Right atrium auricular region (tissue), 2 donors: ENCODE results near the gene FBXL19. TPM values are rescaled to one million over a fixed set of nuclear protein-coding genes. Genes with fewer than 3 reads are reported as not detected.

Experiments used
- DNase-seq: peaks from one replicate; pipeline ENCODE4 v3.0.0-alpha.2; 2019; ENCODE audit warnings: low spot score
- H3K27ac ChIP-seq, 2 donors: fragments of 200-600 bp; sonication (generic); 1 replicate in 1 of 2; 2 replicates in 1 of 2; pipeline ENCODE4 v1.5.1; 2016 to 2019
- H3K27me3 ChIP-seq, 2 donors: fragments of 200-600 bp; sonication (generic); one replicate each; pipeline versions ENCODE4 v1.5.1 to v1.6.0; 2017 to 2019
- H3K36me3 ChIP-seq: fragments of 200-600 bp; sonication (generic); one replicate; pipeline ENCODE4 v1.5.1; 2016
- H3K4me1 ChIP-seq, 2 donors: fragments of 200-600 bp; sonication (generic); one replicate each; pipeline versions ENCODE4 v1.5.1 to v1.6.0; 2017 to 2019
- H3K4me3 ChIP-seq, 2 donors: fragments of 200-600 bp; sonication (generic); 1 replicate in 1 of 2; 2 replicates in 1 of 2; pipeline ENCODE4 v1.5.1; 2017 to 2019; ENCODE audit warnings: mild to moderate bottlenecking in 1 of 2, moderate library complexity in 1 of 2
- H3K9me3 ChIP-seq, 2 donors: fragments of 200-600 bp; sonication (generic); one replicate each; pipeline ENCODE4 v1.5.1; 2019
- CTCF ChIP-seq, 2 donors: fragments of 200-600 bp; sonication (generic); IDR thresholded peaks; one replicate each; pipeline ENCODE4 v1.5.1; 2019; ENCODE audit warnings: antibody characterized with exemption in 2 of 2
- total RNA-seq, 2 donors: library from RNA; depleted of rRNA; stranded (reverse); fragments of >200 nt; gene quantifications; one replicate each; pipeline ENCODE4 v1.1.0, GENCODE V29; 2016

FBXL19 gene
- total RNA-seq, 2 donors from 2014 or later: 5.7 to 7.9 TPM

DNA sequence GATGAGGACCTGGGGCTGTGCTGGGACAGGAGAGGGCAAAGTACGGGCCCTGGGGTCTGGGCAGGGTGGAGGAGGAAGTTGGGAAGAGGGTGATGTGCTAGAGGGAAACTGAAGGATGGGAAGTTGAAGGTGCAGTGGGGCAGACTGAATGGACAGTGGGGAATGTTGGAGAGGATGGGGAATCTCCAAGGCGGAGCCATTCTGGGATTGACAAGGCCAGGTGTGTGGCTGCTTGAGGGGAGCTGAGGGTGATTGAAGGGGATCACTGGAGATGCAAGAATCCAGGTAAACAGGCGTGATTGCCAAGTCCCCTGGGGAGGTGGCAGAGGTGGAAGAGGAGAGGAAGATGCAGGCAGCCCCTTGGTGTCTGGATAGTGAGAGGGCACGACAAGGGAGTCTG, 53.1 kb downstream of the FBXL19 start:
- no peak for DNase-seq
- TF ChIP-seq CTCF (IDR thresholded peaks at IDR 0.05): no peak
- Histone ChIP-seq H3K4me3 (no peak overlapping the region), H3K27me3 (no peaks in the 10 kb centered on the region), H3K4me1 (no peaks in the 10 kb centered on the region), H3K36me3 (peaks cover 87% of the 10 kb centered on the region), H3K27ac (no peak overlapping the region), H3K9me3 (no peaks in the 10 kb centered on the region)

- peaks cover 83% of the 10 kb centered on the region for H3K36me3 ChIP-seq
Measured at GRCh38 chr16:30977502-30977901, 54.1 kb downstream of the FBXL19 start.

GRCh38 chr16:30979170-30980022, 56.0 kb downstream of the FBXL19 start:
- no peak for TF ChIP-seq CTCF (IDR thresholded peaks at IDR 0.05)
- Histone ChIP-seq H3K4me1 (no peaks in the 10 kb centered on the region), H3K27ac (no peak overlapping the region), H3K9me3 (no peaks in the 10 kb centered on the region), H3K4me3 (no peak overlapping the region), H3K36me3 (peaks cover 76% of the 10 kb centered on the region), H3K27me3 (no peaks in the 10 kb centered on the region)
- DNase-seq: no peak

More at GRCh38 chr16:30977502-30977901, 54.1 kb downstream of the FBXL19 start:
- Histone ChIP-seq H3K4me3 (no peak overlapping the region), H3K4me1 (no peaks in the 10 kb centered on the region), H3K27me3 (no peaks in the 10 kb centered on the region), H3K9me3 (no peaks in the 10 kb centered on the region), H3K27ac (no peak overlapping the region)
- no peak for DNase-seq
- no peak for TF ChIP-seq CTCF (IDR thresholded peaks at IDR 0.05)

DNA sequence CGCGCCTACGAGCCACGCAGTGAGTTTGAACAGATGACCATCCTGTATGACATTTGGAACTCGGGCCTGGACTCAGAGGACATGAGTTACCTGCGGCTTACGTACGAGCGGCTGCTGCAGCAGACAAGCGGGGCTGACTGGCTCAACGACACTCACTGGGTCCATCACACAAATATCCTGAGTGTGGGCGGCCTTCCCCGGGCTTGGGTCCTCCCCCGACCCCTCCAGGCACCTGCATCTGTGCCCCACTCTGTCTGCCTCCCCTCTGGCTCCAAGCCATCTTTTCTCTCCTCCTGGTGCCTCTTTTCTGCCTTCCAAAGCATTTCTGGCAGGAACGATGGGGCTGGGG, 56.6 kb downstream of the FBXL19 start:
- no peak overlapping the region for H3K27ac ChIP-seq
- H3K4me3 ChIP-seq: no peak overlapping the region
- DNase-seq: no peak
- peaks cover 0 to 5% of the 10 kb centered on the region in 2 donors for H3K4me1 ChIP-seq
- no peak for TF ChIP-seq CTCF (IDR thresholded peaks at IDR 0.05)
- peaks cover 71% of the 10 kb centered on the region for H3K36me3 ChIP-seq
- no peaks in the 10 kb centered on the region for H3K9me3 ChIP-seq
- H3K27me3 ChIP-seq: no peaks in the 10 kb centered on the region

DNA sequence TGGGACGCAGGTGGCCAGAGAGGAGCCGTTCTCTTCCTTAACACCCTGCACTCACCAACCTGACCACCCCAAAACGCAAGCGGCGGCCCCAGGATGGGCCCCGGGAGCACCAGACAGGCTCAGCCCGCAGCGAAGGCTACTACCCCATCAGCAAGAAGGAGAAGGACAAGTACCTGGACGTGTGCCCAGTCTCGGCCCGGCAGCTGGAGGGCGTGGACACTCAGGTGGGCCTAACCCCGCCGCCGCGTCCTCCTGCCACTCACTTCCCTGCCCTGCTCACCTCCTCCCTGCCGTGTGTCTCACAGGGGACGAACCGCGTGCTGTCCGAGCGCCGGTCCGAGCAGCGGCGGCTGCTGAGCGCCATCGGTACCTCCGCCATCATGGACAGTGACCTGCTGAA, 57.1 kb downstream of the FBXL19 start:
- no peak for DNase-seq
- TF ChIP-seq CTCF (IDR thresholded peaks at IDR 0.05): no peak

DNA sequence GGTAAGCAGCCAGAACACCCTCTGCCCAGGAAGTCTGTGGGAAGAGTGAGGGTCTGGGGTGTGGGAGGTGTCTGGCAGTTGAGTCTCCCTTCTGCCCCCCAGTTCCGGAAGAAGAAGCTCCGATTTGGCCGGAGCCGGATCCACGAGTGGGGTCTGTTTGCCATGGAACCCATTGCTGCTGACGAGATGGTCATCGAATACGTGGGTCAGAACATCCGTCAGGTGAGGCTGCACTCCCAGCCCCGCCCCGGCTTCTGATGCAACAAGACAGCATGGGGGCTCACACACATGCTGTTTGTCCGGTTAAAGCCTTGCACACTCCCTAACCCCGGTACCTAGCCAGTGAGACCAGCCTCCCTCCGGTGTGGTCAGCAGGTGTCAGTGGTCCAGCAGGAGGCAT, 57.6 kb downstream of the FBXL19 start:
- no peak for TF ChIP-seq CTCF (IDR thresholded peaks at IDR 0.05)
- Histone ChIP-seq H3K4me1 (peaks cover 0 to 15% of the 10 kb centered on the region in 2 donors), H3K27me3 (no peaks in the 10 kb centered on the region), H3K4me3 (no peak overlapping the region), H3K27ac (no peak overlapping the region), H3K36me3 (peaks cover 63% of the 10 kb centered on the region), H3K9me3 (no peaks in the 10 kb centered on the region)
- no peak for DNase-seq

More for the DNA sequence above, 57.1 kb downstream of the FBXL19 start:
- Histone ChIP-seq H3K9me3 (no peaks in the 10 kb centered on the region), H3K27me3 (no peaks in the 10 kb centered on the region), H3K27ac (no peak overlapping the region), H3K36me3 (peaks cover 68% of the 10 kb centered on the region), H3K4me1 (peaks cover 0 to 9% of the 10 kb centered on the region in 2 donors), H3K4me3 (no peak overlapping the region)
